Effector memory CD8-positive, alpha-beta T cell (primary cell): Measurements from ENCODE around the gene EFNA2.

ENCODE experiments used
- ATAC-seq: fragments of 150-1000 bp; cut with Tn5 transposase; replicated peaks from 2 replicates; pipeline ENCODE4 v1.10.0; 2021; ENCODE audit warnings: mild to moderate bottlenecking, moderate library complexity
- DNase-seq, 3 experiments: peaks; one replicate each; pipeline ENCODE4 v3.0.0; 2021
- H3K27ac Mint-ChIP-seq, 2 donors: one replicate each; pipeline ENCODE4 v1.8.0; 2022; ENCODE audit warnings: mild to moderate bottlenecking in 2 of 2, mixed read lengths in 2 of 2, moderate library complexity in 2 of 2
- H3K27me3 Mint-ChIP-seq, 2 donors: one replicate each; pipeline ENCODE4 v1.8.0; 2022; ENCODE audit warnings: mixed read lengths in 2 of 2
- H3K36me3 Mint-ChIP-seq: one replicate; pipeline ENCODE4 v1.8.0; 2022; ENCODE audit warnings: mild to moderate bottlenecking, moderate library complexity, mixed read lengths; ENCODE audit not compliant: insufficient read depth
- H3K4me1 Mint-ChIP-seq, 2 donors: one replicate each; pipeline ENCODE4 v1.8.0; 2022; ENCODE audit warnings: low read depth in 2 of 2, mixed read lengths in 2 of 2
- H3K4me3 Mint-ChIP-seq, 2 donors: one replicate each; pipeline ENCODE4 v1.8.0; 2022; ENCODE audit warnings: mild to moderate bottlenecking in 2 of 2, mixed read lengths in 2 of 2, moderate library complexity in 2 of 2
- H3K9me3 Mint-ChIP-seq, 2 donors: one replicate each; pipeline ENCODE4 v1.8.0; 2022; ENCODE audit warnings: mixed read lengths in 2 of 2

EFNA2 gene

DNA sequence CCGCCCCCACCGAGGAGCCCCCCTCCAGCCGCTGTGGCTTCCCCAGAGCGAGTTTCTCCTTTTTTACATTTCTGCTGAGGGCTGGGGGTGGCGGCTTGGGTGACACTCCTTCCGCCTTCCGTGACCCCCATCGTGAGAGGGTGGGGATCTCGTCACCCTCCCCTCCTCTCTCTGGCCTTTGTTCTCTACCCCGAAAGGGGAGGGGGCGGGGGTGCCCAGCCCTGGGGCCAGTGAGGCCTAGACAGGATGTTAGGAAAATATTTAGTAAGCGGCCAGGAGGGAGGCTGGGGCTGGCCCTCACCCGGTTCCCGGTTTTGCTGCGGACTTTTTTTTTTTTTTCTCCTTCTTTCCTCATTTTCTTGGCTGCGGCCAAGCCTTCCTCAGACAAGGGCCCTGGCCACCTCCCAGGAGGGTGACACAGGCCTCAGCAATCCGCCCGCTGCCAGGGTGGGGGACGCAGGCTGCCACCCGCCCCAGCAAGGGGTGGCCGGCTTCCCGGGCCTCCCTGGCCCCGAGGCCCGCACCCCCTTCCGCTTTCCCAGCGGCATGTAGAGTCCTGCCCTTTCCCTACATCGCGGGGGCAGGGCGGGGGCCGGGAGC, 33.4 kb upstream of the EFNA2 start:
- Mint-ChIP-seq H3K4me1 (peaks cover 5 to 18% of the 10 kb centered on the region in 2 donors), H3K27me3 (no peaks in the 10 kb centered on the region), H3K9me3 (no peaks in the 10 kb centered on the region), H3K27ac (peak overlapping the region; percentile 95 to 97), H3K36me3 (peaks cover 76% of the 10 kb centered on the region), H3K4me3 (peak overlapping the region; percentile 91 to 95)
- ATAC-seq, result peak; percentile 19
- peak; percentile 65 to 67 (median 66) for DNase-seq

DNA sequence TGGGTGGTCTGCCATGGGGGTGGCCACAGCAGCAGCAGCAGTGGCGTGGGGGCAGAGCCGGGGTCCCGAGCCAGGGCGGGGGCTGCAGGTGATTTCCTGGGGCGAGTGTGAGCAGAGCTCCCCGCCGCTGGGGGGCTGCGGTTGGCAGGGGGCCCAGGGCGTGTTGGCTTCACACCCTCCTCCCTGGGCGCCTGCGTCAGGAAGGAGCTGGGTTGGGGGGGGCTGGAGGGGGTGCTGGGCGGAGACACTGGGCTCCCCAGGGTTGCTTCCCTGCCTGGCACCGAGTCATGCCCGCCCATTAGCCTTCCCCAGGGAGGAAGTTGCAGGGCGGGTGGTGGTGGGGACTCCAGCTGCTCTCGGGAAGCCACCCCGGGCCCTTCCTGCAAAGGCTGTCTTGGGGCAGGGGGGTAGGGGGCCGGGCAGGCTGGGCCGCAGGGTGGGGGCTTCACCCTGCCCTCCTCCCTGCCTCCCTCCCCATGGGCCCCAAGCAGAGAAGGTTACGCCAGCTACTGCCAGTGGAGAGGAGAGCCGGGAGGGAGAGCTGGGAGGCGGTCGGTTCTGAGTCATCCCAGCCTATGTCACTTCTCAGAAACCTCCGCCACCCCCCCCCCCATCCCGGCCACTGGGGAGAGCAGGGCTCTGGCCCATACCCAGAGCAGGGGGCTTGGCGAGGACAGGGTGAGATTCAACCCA, 32.7 kb upstream of the EFNA2 start:
- Mint-ChIP-seq H3K9me3 (no peaks in the 10 kb centered on the region), H3K27me3 (no peaks in the 10 kb centered on the region), H3K36me3 (peaks cover 81% of the 10 kb centered on the region), H3K27ac (peak overlapping the region; percentile 95 to 97), H3K4me3 (peak overlapping the region; percentile 91 to 95), H3K4me1 (peaks cover 12 to 23% of the 10 kb centered on the region in 2 donors)
- ATAC-seq (peak; percentile 26), DNase-seq (peak; percentile 75 to 78 (median 78))

DNA sequence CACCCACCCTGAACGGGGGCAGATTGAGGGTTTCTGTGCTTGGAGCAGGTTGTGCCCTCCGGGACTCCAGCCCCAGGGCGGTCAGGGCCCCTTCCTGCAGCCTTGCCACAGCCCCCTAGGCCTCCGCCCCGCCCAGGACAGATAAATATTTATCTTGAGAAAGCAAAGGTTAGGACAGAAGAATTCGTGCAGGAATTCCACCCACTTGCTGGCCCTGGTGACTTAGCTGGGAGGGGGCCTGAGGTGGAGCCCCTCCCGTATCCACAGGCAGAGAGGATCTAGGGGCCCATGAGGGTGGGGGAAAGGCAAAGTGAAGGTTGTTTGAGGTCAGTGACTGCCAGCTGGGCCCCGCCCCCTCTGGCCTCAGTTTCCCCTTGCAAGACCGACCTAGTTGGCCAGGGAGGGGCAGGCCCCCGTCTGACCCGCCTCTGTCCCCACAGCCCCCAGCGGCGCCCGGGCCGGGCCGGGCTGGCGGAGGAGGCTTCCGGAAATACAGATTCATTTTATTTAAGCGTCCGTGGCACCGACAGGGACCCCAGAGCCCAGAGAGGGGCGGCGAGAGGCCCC, 32.1 kb upstream of the EFNA2 start:
- H3K9me3 Mint-ChIP-seq, result no peaks in the 10 kb centered on the region
- ATAC-seq (no peak), DNase-seq (no peak)
- H3K4me1 Mint-ChIP-seq, result peaks cover 14 to 24% of the 10 kb centered on the region in 2 donors
- peak overlapping the region; percentile 91 to 95 for H3K4me3 Mint-ChIP-seq
- peak overlapping the region; percentile 95 to 97 for H3K27ac Mint-ChIP-seq
- H3K27me3 Mint-ChIP-seq, result no peaks in the 10 kb centered on the region
- H3K36me3 Mint-ChIP-seq, result peaks cover 87% of the 10 kb centered on the region

DNA sequence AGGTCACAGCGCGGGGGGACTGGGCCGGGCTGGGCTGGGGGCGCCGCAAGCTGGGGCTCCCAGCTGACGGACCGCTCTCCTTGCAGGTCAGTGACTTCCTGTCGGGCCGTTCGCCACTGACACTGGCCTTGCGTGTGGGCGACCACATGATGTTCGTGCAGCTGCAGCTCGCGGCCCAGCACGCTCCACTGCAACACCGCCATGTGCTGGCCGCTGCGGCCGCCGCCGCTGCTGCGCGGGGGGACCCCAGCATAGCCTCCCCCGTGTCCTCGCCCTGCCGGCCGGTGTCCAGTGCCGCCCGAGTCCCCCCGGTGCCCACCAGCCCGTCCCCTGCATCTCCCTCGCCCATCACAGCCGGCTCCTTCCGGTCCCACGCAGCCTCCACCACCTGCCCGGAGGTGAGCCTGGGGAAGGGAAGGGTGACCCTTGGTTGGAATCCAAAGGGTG, 31.6 kb upstream of the EFNA2 start:
- Mint-ChIP-seq H3K36me3 (peaks cover 92% of the 10 kb centered on the region), H3K27ac (no peak overlapping the region)
- no peak for ATAC-seq

DNA sequence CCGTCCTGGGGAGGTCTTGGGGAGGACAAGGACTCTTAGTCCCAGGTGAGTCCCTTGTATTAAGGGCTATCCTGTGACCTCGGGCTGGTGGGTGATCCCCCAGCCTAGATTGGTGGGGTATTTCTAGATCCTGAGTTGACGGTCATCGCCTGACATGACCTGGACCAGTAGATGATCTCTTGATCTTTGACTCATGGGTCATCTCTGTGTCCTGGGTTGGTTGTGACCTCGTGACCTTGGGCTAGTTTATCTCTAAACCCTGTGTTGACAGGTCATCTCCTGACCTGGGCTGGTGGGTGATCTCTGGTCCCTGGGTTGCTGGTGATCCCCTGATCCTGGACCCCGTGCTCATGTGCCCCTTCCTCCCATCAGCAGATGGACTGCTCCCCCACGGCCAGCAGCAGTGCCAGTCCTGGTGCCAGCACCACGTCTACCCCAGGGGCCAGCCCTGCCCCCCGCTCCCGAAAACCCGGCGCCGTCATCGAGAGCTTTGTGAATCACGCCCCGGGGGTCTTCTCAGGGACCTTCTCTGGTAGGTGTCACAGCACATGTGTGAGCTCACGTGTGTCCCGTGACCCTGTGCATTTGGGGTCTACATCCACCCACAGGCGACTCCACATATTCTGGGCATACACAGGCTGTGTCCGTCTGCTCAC, 31.0 kb upstream of the EFNA2 start:
- peaks cover 96% of the 10 kb centered on the region for H3K36me3 Mint-ChIP-seq
- H3K4me1 Mint-ChIP-seq, result peaks cover 23 to 31% of the 10 kb centered on the region in 2 donors
- H3K27ac Mint-ChIP-seq, result peak overlapping the region; percentile 19 to 90
- ATAC-seq (no peak), DNase-seq (no peak)
- H3K9me3 Mint-ChIP-seq, result no peaks in the 10 kb centered on the region
- peak overlapping the region; percentile 44 to 91 for H3K4me3 Mint-ChIP-seq
- no peaks in the 10 kb centered on the region for H3K27me3 Mint-ChIP-seq

More for the DNA sequence above, 31.6 kb upstream of the EFNA2 start:
- H3K27me3 Mint-ChIP-seq, result no peaks in the 10 kb centered on the region
- H3K4me3 Mint-ChIP-seq, result peak overlapping the region; percentile 44 to 91
- H3K4me1 Mint-ChIP-seq, result peaks cover 19 to 26% of the 10 kb centered on the region in 2 donors
- no peaks in the 10 kb centered on the region for H3K9me3 Mint-ChIP-seq
- DNase-seq, result no peak

DNA sequence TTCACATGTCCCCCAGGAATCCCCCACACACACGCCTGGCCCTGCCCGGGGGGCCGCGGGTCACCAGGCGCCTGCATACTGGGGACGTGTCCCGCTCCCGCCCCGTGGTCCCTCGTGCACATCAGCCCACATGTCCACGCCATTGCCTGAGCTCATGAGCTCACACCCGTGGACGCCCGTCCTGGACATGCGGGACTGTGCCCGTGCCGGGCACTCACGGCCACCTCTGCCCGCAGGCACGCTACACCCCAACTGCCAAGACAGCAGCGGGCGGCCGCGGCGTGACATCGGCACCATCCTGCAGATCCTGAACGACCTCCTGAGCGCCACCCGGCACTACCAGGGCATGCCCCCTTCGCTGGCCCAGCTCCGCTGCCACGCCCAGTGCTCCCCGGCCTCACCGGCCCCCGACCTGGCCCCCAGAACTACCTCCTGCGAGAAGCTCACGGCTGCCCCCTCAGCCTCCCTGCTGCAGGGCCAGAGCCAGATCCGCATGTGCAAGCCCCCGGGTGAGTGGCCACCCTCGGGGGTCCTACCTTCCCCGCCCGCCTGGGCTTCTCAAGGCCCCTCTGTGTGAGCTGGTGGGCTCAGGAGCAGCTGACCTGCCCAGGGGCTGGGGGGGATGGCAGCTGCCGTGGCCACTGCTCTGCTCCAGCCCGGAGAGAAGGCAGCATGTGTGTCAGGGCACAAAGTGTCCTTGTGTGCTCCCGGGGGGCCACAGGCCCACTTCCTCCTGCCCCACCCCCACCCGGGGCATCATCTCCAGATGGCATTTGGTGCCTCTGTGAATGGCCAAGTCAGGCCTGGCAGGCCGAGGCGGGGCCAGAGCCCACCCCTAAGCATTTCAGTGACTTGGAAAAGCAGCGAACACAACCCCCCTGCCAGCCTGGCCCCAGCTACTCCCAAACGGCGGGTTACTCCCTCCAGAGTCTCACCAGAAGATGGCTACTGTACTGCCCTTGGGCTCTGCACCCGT, 30.2 kb upstream of the EFNA2 start:
- Mint-ChIP-seq H3K9me3 (no peaks in the 10 kb centered on the region), H3K27me3 (no peaks in the 10 kb centered on the region), H3K4me3 (peak overlapping the region; percentile 44 to 91), H3K36me3 (peaks cover 100% of the 10 kb centered on the region), H3K27ac (peak overlapping the region; percentile 19 to 90), H3K4me1 (peaks cover 27 to 33% of the 10 kb centered on the region in 2 donors)
- no peak for ATAC-seq
- no peak for DNase-seq

DNA sequence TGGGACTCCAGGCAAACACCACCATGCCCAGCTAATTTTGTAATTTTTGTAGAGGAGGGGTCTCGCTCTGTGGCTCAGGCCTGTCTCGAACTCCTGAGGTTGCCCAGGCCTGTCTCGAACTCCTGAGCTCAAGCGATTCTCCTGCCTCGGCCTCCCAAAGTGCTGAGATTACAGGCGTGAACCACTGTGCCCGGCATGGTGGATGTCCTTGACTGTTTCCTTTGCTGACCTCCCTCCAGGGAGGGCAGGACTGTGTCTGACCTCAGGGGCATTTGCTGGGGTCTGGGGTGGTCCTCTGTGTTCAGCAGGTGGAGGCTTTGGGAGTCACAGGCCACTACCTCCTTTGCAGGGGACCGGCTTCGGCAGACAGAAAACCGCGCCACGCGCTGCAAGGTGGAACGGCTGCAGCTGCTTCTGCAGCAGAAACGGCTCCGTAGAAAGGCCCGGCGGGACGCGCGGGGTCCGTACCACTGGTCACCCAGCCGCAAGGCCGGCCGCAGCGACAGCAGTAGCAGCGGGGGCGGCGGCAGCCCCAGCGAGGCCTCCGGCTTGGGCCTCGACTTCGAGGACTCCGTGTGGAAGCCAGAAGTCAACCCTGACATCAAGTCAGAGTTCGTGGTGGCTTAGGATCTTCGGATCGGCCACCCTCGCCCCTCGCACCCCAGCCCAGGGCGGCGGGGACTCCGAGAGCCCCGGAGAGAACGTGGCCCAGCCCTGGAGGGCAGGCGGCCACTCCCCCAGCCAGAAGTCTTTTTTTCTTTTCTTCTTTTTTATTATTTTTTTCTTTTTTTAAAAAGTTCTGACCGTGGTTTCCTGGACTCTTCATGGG, 28.8 kb upstream of the EFNA2 start:
- Mint-ChIP-seq H3K9me3 (no peaks in the 10 kb centered on the region), H3K4me3 (peak overlapping the region; percentile 89 to 94), H3K27ac (peak overlapping the region; percentile 76 to 99), H3K27me3 (no peaks in the 10 kb centered on the region), H3K4me1 (peaks cover 37 to 38% of the 10 kb centered on the region in 2 donors), H3K36me3 (peaks cover 100% of the 10 kb centered on the region)
- ATAC-seq (no peak), DNase-seq (no peak)

DNA sequence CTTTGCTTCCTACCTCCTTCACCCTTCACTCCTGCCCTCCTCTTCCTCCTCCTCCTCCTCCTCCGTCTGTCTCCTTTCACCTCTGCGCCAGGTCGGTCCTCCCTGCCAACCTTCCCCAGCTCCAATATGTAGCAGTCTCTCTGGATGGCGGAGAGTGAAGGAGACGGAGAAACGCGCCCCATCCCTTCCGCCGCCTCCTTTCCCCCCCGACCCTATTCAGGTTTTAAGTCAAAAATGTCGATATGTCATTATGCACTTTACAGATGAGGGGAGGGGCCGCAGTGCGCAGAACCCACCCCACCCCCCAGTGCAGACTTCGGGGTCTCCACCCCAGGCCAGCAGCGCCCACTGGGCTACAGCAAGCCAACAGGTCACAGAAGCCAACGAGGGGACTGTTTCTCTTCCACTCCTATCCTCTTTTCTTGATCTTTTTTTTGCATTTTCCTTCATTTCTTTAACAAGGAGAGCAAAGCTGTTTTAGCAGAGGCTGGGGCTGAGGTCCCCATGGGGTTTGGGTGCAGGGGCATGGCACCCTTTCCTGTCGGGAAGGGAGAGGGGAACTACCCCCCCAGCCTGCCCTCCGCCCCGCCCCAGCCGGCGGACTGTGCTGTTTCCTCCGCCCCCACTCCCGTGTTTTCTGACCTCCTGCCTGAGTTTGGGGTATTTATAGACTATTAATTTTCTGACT, 28.1 kb upstream of the EFNA2 start:
- Mint-ChIP-seq H3K27ac (peak overlapping the region; percentile 76 to 99), H3K36me3 (peaks cover 95% of the 10 kb centered on the region), H3K4me3 (peak overlapping the region; percentile 89 to 94), H3K9me3 (no peaks in the 10 kb centered on the region), H3K27me3 (no peaks in the 10 kb centered on the region), H3K4me1 (peaks cover 39 to 42% of the 10 kb centered on the region in 2 donors)
- DNase-seq (no peak), ATAC-seq (no peak)

DNA sequence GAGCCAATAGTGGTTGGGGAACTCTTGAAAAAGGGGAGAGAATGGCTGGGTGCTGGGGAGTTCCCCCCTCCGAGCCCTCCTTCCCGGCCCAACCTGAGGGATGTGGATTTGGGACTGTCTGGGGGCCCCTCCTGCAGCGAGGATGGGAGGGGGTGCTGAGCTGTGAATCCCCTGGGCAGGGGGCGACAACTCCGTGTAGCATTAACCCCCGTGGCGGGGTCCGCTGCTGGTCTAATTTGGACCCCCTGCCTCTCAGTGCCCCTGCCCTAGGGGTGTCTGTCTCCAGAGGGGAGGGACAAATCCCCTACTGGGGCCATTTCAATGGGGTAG, 27.5 kb upstream of the EFNA2 start:
- Mint-ChIP-seq H3K27ac (peak overlapping the region; percentile 98 to 99), H3K27me3 (no peaks in the 10 kb centered on the region), H3K4me3 (peak overlapping the region; percentile 89 to 94), H3K9me3 (no peaks in the 10 kb centered on the region), H3K36me3 (peaks cover 90% of the 10 kb centered on the region), H3K4me1 (peaks cover 42 to 47% of the 10 kb centered on the region in 2 donors)
- DNase-seq, result no peak
- no peak for ATAC-seq

DNA sequence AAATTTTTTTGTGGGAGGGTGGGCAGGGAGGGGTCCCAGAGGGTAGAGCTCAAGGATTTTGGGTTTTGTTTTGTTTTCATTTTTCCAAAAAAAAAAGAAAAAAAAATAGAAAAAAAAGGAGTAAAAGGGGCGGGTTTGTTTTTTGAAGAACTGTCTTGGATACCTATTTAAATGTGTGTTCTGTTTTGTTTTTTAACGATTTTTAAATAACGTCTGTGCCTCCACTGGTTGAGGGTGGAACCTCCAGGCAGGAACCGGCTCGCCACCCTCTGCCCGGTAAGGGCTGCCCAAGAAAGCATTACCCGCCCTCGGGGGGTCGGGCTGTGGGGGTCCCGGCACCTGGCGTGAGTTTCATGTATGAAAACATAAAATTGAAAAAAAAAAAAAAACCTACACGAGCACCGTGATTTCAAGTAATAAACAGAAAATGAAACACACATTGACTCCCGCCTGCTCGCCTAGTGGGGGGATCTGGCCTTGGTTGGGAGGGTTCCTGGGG, 26.9 kb upstream of the EFNA2 start:
- ATAC-seq (peak; percentile 0), DNase-seq (no peak)
- peak overlapping the region; percentile 98 to 99 for H3K27ac Mint-ChIP-seq
- no peaks in the 10 kb centered on the region for H3K9me3 Mint-ChIP-seq
- peaks cover 40 to 47% of the 10 kb centered on the region in 2 donors for H3K4me1 Mint-ChIP-seq
- peaks cover 84% of the 10 kb centered on the region for H3K36me3 Mint-ChIP-seq
- peak overlapping the region; percentile 89 to 94 for H3K4me3 Mint-ChIP-seq
- H3K27me3 Mint-ChIP-seq, result no peaks in the 10 kb centered on the region

DNA sequence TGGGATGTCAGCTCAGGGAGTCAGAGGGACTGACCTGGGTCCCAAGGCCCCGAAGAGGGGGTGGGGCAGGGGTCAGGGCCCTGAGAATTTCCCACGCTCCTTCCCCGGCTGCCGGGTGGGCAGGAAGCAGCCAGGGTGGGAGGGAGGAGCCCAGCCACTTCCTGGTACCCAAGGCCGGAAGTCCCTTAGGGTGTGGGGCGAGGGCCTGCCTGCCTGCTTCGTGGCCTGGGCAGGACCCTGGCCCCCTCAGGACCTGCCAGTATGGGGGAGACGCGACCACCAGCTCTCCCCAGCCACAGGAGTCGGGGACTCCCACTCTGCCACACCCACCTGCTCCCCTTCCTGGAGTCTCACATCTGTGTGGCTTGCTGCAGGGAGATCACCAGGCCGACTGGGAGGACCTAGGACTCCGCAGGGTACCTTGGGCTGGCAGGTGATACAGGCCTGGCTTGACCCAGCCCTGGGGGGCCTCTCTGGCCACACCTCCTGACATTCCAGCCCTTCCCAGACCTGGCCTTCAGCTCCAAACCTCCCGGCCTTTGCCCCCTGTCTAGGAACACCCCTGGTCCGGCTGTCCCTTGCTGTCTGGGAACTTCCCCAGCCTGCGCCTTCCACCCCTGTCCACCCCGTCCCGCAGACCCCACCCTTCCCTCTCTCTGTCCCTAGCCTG, 26.3 kb upstream of the EFNA2 start:
- peak overlapping the region; percentile 89 to 94 for H3K4me3 Mint-ChIP-seq
- peaks cover 78% of the 10 kb centered on the region for H3K36me3 Mint-ChIP-seq
- H3K4me1 Mint-ChIP-seq, result peaks cover 40 to 47% of the 10 kb centered on the region in 2 donors
- peak; percentile 69 to 75 (median 70) for DNase-seq
- ATAC-seq, result peak; percentile 36
- peak overlapping the region; percentile 98 to 99 for H3K27ac Mint-ChIP-seq
- H3K9me3 Mint-ChIP-seq, result no peaks in the 10 kb centered on the region
- H3K27me3 Mint-ChIP-seq, result no peaks in the 10 kb centered on the region
